ENCODE data around the gene SPATA24. TPM values are rescaled to one million over a fixed set of nuclear protein-coding genes. Genes with fewer than 3 reads are reported as not detected.

Gene SPATA24
- total RNA-seq, 2 experiments from 2014 or later = 4.6 to 5.9 TPM

- DNase-seq (no peak), ATAC-seq (no peak)
- POLR2A ChIA-PET = no interaction called here
- H3K9me3 Mint-ChIP-seq (ENCODE audit: low read depth) = no peaks in the 10 kb centered on the region
- CTCF ChIA-PET = interaction anchor here (0.6 to 1.0 kb wide), 2 partner anchors 9 to 33 kb away, joined by 3 read pairs; no protein-coding TSS in a partner anchor
- peaks cover 28% of the 10 kb centered on the region for H3K4me1 Mint-ChIP-seq
- H3K4me3 Mint-ChIP-seq = no peak overlapping the region
- intact Hi-C loops (cut with DNase I, micrococcal nuclease) = no loop called here
- H3K36me3 Mint-ChIP-seq (ENCODE audit: low read depth) = peaks cover 13% of the 10 kb centered on the region
- peak overlapping the region; percentile 44 for H3K27ac Mint-ChIP-seq
- no peaks in the 10 kb centered on the region for H3K27me3 Mint-ChIP-seq
Measured at GRCh38 chr5:139408191-139408590, 4.3 kb upstream of the SPATA24 start.

- ATAC-seq = no peak
- CTCF ChIA-PET = interaction anchor here (0.7 to 1.6 kb wide), 3 partner anchors 8 to 126 kb away, joined by 3 to 4 read pairs (median 4); no protein-coding TSS in a partner anchor
- POLR2A ChIA-PET = no interaction called here
- H3K4me3 Mint-ChIP-seq = no peak overlapping the region
- H3K27ac Mint-ChIP-seq = peak overlapping the region; percentile 44
- no peak for DNase-seq
- peaks cover 8% of the 10 kb centered on the region for H3K36me3 Mint-ChIP-seq (ENCODE audit: low read depth)
- intact Hi-C loops (cut with DNase I, micrococcal nuclease) = no loop called here
- peaks cover 28% of the 10 kb centered on the region for H3K4me1 Mint-ChIP-seq
- no peaks in the 10 kb centered on the region for H3K9me3 Mint-ChIP-seq (ENCODE audit: low read depth)
- no peaks in the 10 kb centered on the region for H3K27me3 Mint-ChIP-seq
Measured at GRCh38 chr5:139407517-139407916, 3.6 kb upstream of the SPATA24 start.

GRCh38 chr5:139406963-139407362 lies 3.1 kb upstream of the SPATA24 start:
- intact Hi-C loops (cut with DNase I, micrococcal nuclease) = no loop called here
- Mint-ChIP-seq H3K9me3 (ENCODE audit: low read depth) (no peaks in the 10 kb centered on the region), H3K27me3 (no peaks in the 10 kb centered on the region), H3K4me1 (peaks cover 28% of the 10 kb centered on the region), H3K4me3 (no peak overlapping the region), H3K27ac (peak overlapping the region; percentile 44), H3K36me3 (ENCODE audit: low read depth) (peaks cover 6% of the 10 kb centered on the region)
- POLR2A ChIA-PET = no interaction called here
- CTCF ChIA-PET = interaction anchor here (0.6 to 1.6 kb wide), 5 partner anchors 8 to 227 kb away, joined by 3 to 4 read pairs (median 4); no protein-coding TSS in a partner anchor
- no peak for ATAC-seq
- no peak for DNase-seq

- Mint-ChIP-seq H3K9me3 (ENCODE audit: low read depth) (no peaks in the 10 kb centered on the region), H3K4me1 (peaks cover 32% of the 10 kb centered on the region), H3K4me3 (peak overlapping the region; percentile 79), H3K27me3 (no peaks in the 10 kb centered on the region), H3K27ac (peak overlapping the region; percentile 99), H3K36me3 (ENCODE audit: low read depth) (peaks cover 2% of the 10 kb centered on the region)
- DNase-seq (no peak), ATAC-seq (no peak)
- ChIA-PET POLR2A (interaction anchor here (0.7 to 1.0 kb wide), 3 partner anchors 12 to 157 kb away, joined by 3 read pairs; partner anchors contain the start of genes PAIP2 and UBE2D2), CTCF (interaction anchor here (0.9 to 3.7 kb wide), 6 partner anchors 10 to 362 kb away, joined by 3 to 26 read pairs (median 4); partner anchors contain the start of gene MZB1)
- intact Hi-C loops (cut with DNase I, micrococcal nuclease) = loop anchor here (1.0 to 5.0 kb wide), 12 partner anchors 10 to 940 kb away; partner anchors contain the start of genes UBE2D2 (in 2 of the 2), DNAJC18 (in 1 of the 2), HSPA9 (in 1 of the 2) and MATR3 (in 1 of the 2)
Measured at GRCh38 chr5:139404484-139404840, 573 bp upstream of the SPATA24 start.

GRCh38 chr5:139403418-139403786 lies 487 bp downstream of the SPATA24 start:
- Mint-ChIP-seq H3K27me3 (no peaks in the 10 kb centered on the region), H3K36me3 (ENCODE audit: low read depth) (peaks cover 2% of the 10 kb centered on the region), H3K4me3 (peak overlapping the region; percentile 79), H3K4me1 (peaks cover 37% of the 10 kb centered on the region), H3K9me3 (ENCODE audit: low read depth) (no peaks in the 10 kb centered on the region), H3K27ac (peak overlapping the region; percentile 99)
- DNase-seq = no peak
- POLR2A ChIA-PET = interaction anchor here (0.5 to 1.0 kb wide), 5 partner anchors 10 to 990 kb away, joined by 3 to 4 read pairs (median 3); partner anchors contain the start of gene PAIP2
- CTCF ChIA-PET = interaction anchor here (0.6 to 3.7 kb wide), 10 partner anchors 11 to 363 kb away, joined by 3 to 26 read pairs (median 4); partner anchors contain the start of genes MZB1 and PAIP2
- no peak for ATAC-seq
- intact Hi-C loops (cut with DNase I, micrococcal nuclease) = loop anchor here (1.0 to 5.0 kb wide), 5 partner anchors 44 to 205 kb away; partner anchors contain the start of genes MATR3 (in 1 of the 2), SIL1 (in 1 of the 2) and STING1 (in 1 of the 2)

GRCh38 chr5:139402561-139403158 lies 1.2 kb downstream of the SPATA24 start:
- peak; percentile 47 for DNase-seq
- ATAC-seq = no peak
- Mint-ChIP-seq H3K27me3 (no peaks in the 10 kb centered on the region), H3K27ac (peak overlapping the region; percentile 99), H3K36me3 (ENCODE audit: low read depth) (peaks cover 2% of the 10 kb centered on the region), H3K4me3 (peak overlapping the region; percentile 79), H3K4me1 (peaks cover 37% of the 10 kb centered on the region), H3K9me3 (ENCODE audit: low read depth) (no peaks in the 10 kb centered on the region)
- CTCF ChIA-PET = interaction anchor here (0.7 to 3.7 kb wide), 8 partner anchors 11 to 151 kb away, joined by 3 to 26 read pairs (median 6); partner anchors contain the start of genes MZB1 and PAIP2
- POLR2A ChIA-PET = no interaction called here
- intact Hi-C loops (cut with DNase I, micrococcal nuclease) = loop anchor here (1.0 to 5.0 kb wide), 5 partner anchors 45 to 204 kb away; partner anchors contain the start of genes MATR3 (in 1 of the 2), SIL1 (in 1 of the 2) and STING1 (in 1 of the 2)

- Mint-ChIP-seq H3K36me3 (ENCODE audit: low read depth) (peaks cover 3% of the 10 kb centered on the region), H3K27me3 (no peaks in the 10 kb centered on the region), H3K4me1 (peaks cover 36% of the 10 kb centered on the region), H3K27ac (no peak overlapping the region), H3K9me3 (ENCODE audit: low read depth) (no peaks in the 10 kb centered on the region), H3K4me3 (no peak overlapping the region)
- no peak for ATAC-seq
- CTCF ChIA-PET = interaction anchor here (0.5 to 3.7 kb wide), 4 partner anchors 10 to 1154 kb away, joined by 3 to 26 read pairs (median 9); partner anchors contain the start of gene MZB1
- DNase-seq = no peak
- POLR2A ChIA-PET = no interaction called here
- intact Hi-C loops (cut with DNase I, micrococcal nuclease) = loop anchor here in 1 of 2 experiments (5.0 kb wide), 2 partner anchors 46 to 109 kb away; partner anchors contain the start of gene MATR3
Measured at GRCh38 chr5:139401546-139401945, 2.3 kb downstream of the SPATA24 start.

- DNase-seq = no peak
- peaks cover 32% of the 10 kb centered on the region for H3K4me1 Mint-ChIP-seq
- H3K9me3 Mint-ChIP-seq (ENCODE audit: low read depth) = no peaks in the 10 kb centered on the region
- H3K36me3 Mint-ChIP-seq (ENCODE audit: low read depth) = peaks cover 9% of the 10 kb centered on the region
- CTCF ChIA-PET = interaction anchor here (0.6 to 0.7 kb wide), 3 partner anchors 8 to 107 kb away, joined by 3 read pairs; no protein-coding TSS in a partner anchor
- POLR2A ChIA-PET = no interaction called here
- intact Hi-C loops (cut with DNase I, micrococcal nuclease) = loop anchor here (5.0 to 10.0 kb wide), 4 partner anchors 48 to 745 kb away; partner anchors contain the start of genes MATR3 (in 1 of the 2) and SIL1 (in 1 of the 2)
- no peak for ATAC-seq
- no peaks in the 10 kb centered on the region for H3K27me3 Mint-ChIP-seq
- H3K27ac Mint-ChIP-seq = peak overlapping the region; percentile 5
- no peak overlapping the region for H3K4me3 Mint-ChIP-seq
Measured at GRCh38 chr5:139399501-139400121, 4.3 kb downstream of the SPATA24 start.

GRCh38 chr5:139397921-139398320 lies 6.0 kb downstream of the SPATA24 start:
- ChIA-PET POLR2A (no interaction called here), CTCF (interaction anchor here (0.7 to 0.8 kb wide), 2 partner anchors 86 to 746 kb away, joined by 3 read pairs; no protein-coding TSS in a partner anchor)
- DNase-seq (no peak), ATAC-seq (no peak)
- Mint-ChIP-seq H3K27me3 (no peaks in the 10 kb centered on the region), H3K36me3 (ENCODE audit: low read depth) (peaks cover 9% of the 10 kb centered on the region), H3K27ac (no peak overlapping the region), H3K4me3 (no peak overlapping the region), H3K4me1 (peaks cover 22% of the 10 kb centered on the region), H3K9me3 (ENCODE audit: low read depth) (no peaks in the 10 kb centered on the region)
- intact Hi-C loops (cut with DNase I, micrococcal nuclease) = loop anchor here (10.0 kb wide), 2 partner anchors 203 to 743 kb away; partner anchors contain the start of gene SIL1 (in 1 of the 2)

- Mint-ChIP-seq H3K27me3 (no peaks in the 10 kb centered on the region), H3K36me3 (ENCODE audit: low read depth) (peaks cover 11% of the 10 kb centered on the region), H3K4me1 (peaks cover 19% of the 10 kb centered on the region), H3K9me3 (ENCODE audit: low read depth) (no peaks in the 10 kb centered on the region), H3K4me3 (no peak overlapping the region), H3K27ac (no peak overlapping the region)
- ATAC-seq (no peak), DNase-seq (no peak)
- intact Hi-C loops (cut with DNase I, micrococcal nuclease) = loop anchor here (10.0 kb wide), 2 partner anchors 202 to 742 kb away; partner anchors contain the start of gene SIL1 (in 1 of the 2)
- CTCF ChIA-PET = interaction anchor here (0.7 to 2.0 kb wide), 3 partner anchors 15 to 212 kb away, joined by 3 to 4 read pairs (median 3); no protein-coding TSS in a partner anchor
- POLR2A ChIA-PET = no interaction called here
Measured at GRCh38 chr5:139396691-139397090, 7.2 kb downstream of the SPATA24 start.
